Measurements from ENCODE around the gene SNRNP25.
"Not testable (repeated sequence)": the region's sequence is repeated elsewhere in the genome, so short reads cannot be mapped to it uniquely, and the experiment has no call there.

Gene SNRNP25

DNA sequence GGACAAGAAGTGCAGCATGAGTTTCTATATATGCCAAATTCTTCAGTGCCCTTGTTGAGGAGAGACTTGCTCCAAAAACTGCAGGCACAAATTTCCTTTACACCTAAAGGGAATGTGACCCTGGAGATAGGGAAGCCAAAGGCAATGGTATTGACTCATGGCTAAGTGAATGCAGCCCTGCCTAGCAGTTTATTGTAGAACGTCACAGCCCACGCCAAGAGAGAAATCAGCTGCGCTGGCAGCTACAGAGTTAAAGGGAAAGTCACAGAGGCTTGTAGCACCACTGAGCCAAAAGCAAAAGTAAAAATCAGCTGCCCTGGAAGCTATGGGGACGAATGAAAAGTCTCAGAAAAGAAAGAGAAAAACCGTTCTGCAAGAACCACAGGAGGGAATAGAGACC, 10.3 kb upstream of the SNRNP25 start:
- H3K9me3 ChIP-seq (ENCODE audit: control insufficient read depth, insufficient read depth, low read length) = 0 out of 2 replicates have a peak, but pooled peaks cover 3% of the 10 kb centered on the region
- no peak overlapping the region for H3K27ac ChIP-seq (ENCODE audit: low read depth, low read length)
- H3K4me1 ChIP-seq (ENCODE audit: control insufficient read depth, insufficient read depth, low read length) = no peaks in the 10 kb centered on the region
- H3K36me3 ChIP-seq (ENCODE audit: control insufficient read depth, insufficient read depth, low read length) = peaks cover 76% of the 10 kb centered on the region
- no peak overlapping the region for H3K9ac ChIP-seq (ENCODE audit: low read depth, low read length)
- no peak overlapping the region for H3K4me3 ChIP-seq (ENCODE audit: low read depth, low read length)
- H3K27me3 ChIP-seq (ENCODE audit: control insufficient read depth, insufficient read depth, low read length) = no peaks in the 10 kb centered on the region

DNA sequence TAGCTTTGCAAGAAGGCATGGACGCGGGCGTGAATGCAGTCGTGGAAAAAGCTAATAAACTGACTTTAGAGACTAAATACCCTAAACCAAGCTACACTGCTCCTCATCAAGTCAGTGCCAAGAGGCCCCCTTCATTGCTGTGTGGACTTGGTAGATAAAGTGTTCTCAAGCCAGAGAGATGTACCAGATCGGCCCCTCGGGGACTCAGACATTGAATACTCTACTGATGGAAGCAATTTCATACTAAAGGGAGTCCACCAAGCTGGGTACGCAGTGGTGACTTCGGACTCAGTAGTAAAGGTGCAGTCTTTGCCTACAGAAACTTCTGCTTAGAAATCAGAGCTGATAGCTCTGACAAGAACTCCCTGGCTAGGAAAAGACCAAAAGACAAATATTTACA, 9.0 kb upstream of the SNRNP25 start:
- Histone ChIP-seq H3K27me3 (ENCODE audit: control insufficient read depth, insufficient read depth, low read length) (no peaks in the 10 kb centered on the region), H3K27ac (ENCODE audit: low read depth, low read length) (no peak overlapping the region), H3K4me1 (ENCODE audit: control insufficient read depth, insufficient read depth, low read length) (no peaks in the 10 kb centered on the region), H3K9me3 (ENCODE audit: control insufficient read depth, insufficient read depth, low read length) (0 out of 2 replicates have a peak, but pooled peaks cover 3% of the 10 kb centered on the region), H3K9ac (ENCODE audit: low read depth, low read length) (no peak overlapping the region), H3K36me3 (ENCODE audit: control insufficient read depth, insufficient read depth, low read length) (peaks cover 83% of the 10 kb centered on the region), H3K4me3 (ENCODE audit: low read depth, low read length) (no peak overlapping the region)

DNA sequence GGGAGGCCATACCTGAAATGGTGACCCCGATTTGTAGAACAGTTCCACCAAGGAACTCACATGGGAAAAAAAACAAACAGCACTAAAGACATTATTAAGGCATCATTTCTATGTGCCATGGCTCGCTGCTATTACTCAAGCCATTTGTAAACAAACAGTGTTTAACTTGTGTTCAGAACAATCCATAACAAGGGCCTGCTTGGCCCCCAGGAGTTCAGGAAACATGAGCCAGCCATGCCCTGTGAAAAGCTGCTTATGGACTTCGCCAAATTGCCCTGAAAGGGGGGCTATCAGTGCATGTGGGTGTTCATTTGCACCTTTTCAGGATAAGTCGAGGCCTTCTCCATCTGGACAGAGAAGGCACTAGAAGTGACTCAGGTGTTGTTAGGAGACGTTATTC, 8.2 kb upstream of the SNRNP25 start:
- no peak overlapping the region for H3K27ac ChIP-seq (ENCODE audit: low read depth, low read length)
- no peak overlapping the region for H3K9ac ChIP-seq (ENCODE audit: low read depth, low read length)
- peaks cover 83% of the 10 kb centered on the region for H3K36me3 ChIP-seq (ENCODE audit: control insufficient read depth, insufficient read depth, low read length)

DNA sequence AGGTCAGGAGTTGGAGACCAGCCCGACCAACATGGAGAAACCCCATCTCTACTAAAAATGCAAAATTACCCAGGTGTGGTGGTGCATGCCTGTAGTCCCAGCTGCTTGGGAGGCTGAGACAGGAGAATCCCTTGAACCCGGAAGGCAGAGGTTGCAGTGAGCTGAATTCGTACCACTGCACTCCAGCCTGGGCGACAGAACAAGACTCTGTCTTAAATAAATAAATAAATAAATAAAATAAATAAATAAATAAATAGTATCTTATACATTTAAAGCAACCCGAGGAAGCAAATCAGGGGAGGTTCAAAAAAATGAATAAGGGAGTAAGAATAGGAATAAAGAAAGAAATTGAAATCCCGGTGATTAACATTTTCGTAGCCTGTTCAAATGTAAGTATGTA, 7.1 kb upstream of the SNRNP25 start:
- H3K9ac ChIP-seq (ENCODE audit: low read depth, low read length); H3K4me3 ChIP-seq (ENCODE audit: low read depth, low read length): not testable (repeated sequence)
- peaks cover 85% of the 10 kb centered on the region for H3K36me3 ChIP-seq (ENCODE audit: control insufficient read depth, insufficient read depth, low read length)

More for the DNA sequence above, 8.2 kb upstream of the SNRNP25 start:
- H3K27me3 ChIP-seq (ENCODE audit: control insufficient read depth, insufficient read depth, low read length) = no peaks in the 10 kb centered on the region
- 0 out of 2 replicates have a peak, but pooled peaks cover 3% of the 10 kb centered on the region for H3K9me3 ChIP-seq (ENCODE audit: control insufficient read depth, insufficient read depth, low read length)
- H3K4me1 ChIP-seq (ENCODE audit: control insufficient read depth, insufficient read depth, low read length) = no peaks in the 10 kb centered on the region
- no peak overlapping the region for H3K4me3 ChIP-seq (ENCODE audit: low read depth, low read length)

DNA sequence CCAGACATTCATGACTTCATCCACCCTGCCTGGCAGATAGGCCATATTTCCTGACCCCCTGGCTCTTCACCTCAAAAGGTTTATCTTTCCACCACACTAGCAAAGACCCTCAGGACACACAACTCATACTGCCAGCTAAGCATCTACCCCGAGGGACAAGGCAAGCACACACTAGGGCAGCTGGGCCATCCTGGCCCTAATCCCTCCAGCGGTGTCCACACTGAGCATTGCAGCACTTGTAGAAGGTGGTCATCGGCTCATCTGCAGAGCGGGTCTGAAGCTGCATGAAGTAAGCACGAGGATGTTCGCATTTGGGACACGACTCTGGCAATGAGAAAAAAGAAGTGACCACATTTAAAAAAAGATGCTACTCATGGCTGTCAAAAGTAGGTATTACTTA, 6.4 kb upstream of the SNRNP25 start:
- H3K9me3 ChIP-seq (ENCODE audit: control insufficient read depth, insufficient read depth, low read length) = 0 out of 2 replicates have a peak, but pooled peaks cover 3% of the 10 kb centered on the region
- no peaks in the 10 kb centered on the region for H3K27me3 ChIP-seq (ENCODE audit: control insufficient read depth, insufficient read depth, low read length)
- no peak overlapping the region for H3K27ac ChIP-seq (ENCODE audit: low read depth, low read length)
- H3K4me1 ChIP-seq (ENCODE audit: control insufficient read depth, insufficient read depth, low read length) = no peaks in the 10 kb centered on the region
- no peak overlapping the region for H3K9ac ChIP-seq (ENCODE audit: low read depth, low read length)
- peaks cover 78% of the 10 kb centered on the region for H3K36me3 ChIP-seq (ENCODE audit: control insufficient read depth, insufficient read depth, low read length)
- H3K4me3 ChIP-seq (ENCODE audit: low read depth, low read length) = no peak overlapping the region

More for the DNA sequence above, 7.1 kb upstream of the SNRNP25 start:
- not testable (repeated sequence) for H3K27me3 ChIP-seq (ENCODE audit: control insufficient read depth, insufficient read depth, low read length); H3K9me3 ChIP-seq (ENCODE audit: control insufficient read depth, insufficient read depth, low read length); H3K4me1 ChIP-seq (ENCODE audit: control insufficient read depth, insufficient read depth, low read length); H3K27ac ChIP-seq (ENCODE audit: low read depth, low read length)

DNA sequence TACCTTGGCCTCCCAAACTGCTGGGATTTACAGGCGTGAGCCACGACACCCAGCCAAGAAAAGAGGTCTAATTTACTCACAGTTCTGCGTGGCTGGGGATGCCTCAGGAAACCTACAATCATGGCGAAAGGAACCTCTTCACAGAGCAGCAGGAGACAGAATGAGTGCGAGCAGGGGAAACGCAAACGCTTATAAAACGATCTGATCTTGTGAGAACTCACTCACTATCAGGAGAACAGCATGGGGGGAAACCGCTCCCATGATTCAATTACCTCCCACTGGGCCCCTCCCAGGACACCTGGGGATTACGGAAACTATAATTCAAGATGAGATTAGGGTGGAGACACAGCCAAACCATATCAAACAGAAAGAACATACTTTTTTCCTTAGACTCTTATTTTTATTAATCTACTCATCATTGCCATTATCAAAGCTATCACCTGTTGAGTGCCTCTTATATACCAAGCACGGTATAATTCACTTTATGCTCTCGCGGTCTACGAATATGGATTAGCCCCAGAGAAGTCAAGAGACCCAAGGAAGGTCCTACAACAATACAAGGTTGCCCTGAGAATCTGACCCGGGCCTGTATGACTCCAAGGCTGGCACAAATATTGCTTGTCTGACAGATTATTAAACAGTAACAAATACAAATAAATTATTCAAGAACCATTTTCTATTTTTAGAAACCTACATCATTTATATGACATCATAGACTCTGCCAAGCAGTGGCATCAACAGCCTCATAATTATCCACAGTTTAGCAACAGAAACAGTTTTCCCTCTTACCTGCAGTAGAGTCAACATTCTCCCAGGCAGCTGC, 2.6 kb upstream of the SNRNP25 start:
- H3K4me1 ChIP-seq (ENCODE audit: control insufficient read depth, insufficient read depth, low read length) = no peaks in the 10 kb centered on the region
- H3K4me3 ChIP-seq (ENCODE audit: low read depth, low read length) = no peak overlapping the region
- no peak overlapping the region for H3K27ac ChIP-seq (ENCODE audit: low read depth, low read length)

DNA sequence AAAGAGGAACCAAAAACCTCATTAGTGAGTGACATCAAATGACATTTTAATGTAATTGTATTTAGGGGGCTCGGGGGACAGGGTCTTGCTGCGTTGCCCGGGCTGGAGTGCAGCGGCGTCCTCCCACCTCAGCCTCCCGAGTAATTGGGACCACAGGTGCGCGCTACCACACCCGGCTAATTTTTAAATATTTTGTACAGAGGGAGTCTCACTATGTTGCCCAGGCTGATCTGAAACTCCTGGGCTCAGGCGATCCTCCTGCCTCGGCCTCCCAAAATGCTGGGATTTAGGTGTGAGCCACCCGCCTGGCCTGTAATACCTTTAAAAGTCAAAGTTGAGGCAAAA, 581 bp downstream of the SNRNP25 start:
- H3K9ac ChIP-seq (ENCODE audit: low read depth, low read length) = no peak overlapping the region
- peak overlapping the region; percentile 41 for H3K27ac ChIP-seq (ENCODE audit: low read depth, low read length)
- H3K9me3 ChIP-seq (ENCODE audit: control insufficient read depth, insufficient read depth, low read length) = no peaks in the 10 kb centered on the region
- peak overlapping the region; percentile 75 for H3K4me3 ChIP-seq (ENCODE audit: low read depth, low read length)
- peaks cover 63% of the 10 kb centered on the region for H3K36me3 ChIP-seq (ENCODE audit: control insufficient read depth, insufficient read depth, low read length)
- no peaks in the 10 kb centered on the region for H3K4me1 ChIP-seq (ENCODE audit: control insufficient read depth, insufficient read depth, low read length)
- H3K27me3 ChIP-seq (ENCODE audit: control insufficient read depth, insufficient read depth, low read length) = no peaks in the 10 kb centered on the region

More for the DNA sequence above, 2.6 kb upstream of the SNRNP25 start:
- H3K36me3 ChIP-seq (ENCODE audit: control insufficient read depth, insufficient read depth, low read length) = peaks cover 53% of the 10 kb centered on the region
- H3K9me3 ChIP-seq (ENCODE audit: control insufficient read depth, insufficient read depth, low read length) = no peaks in the 10 kb centered on the region
- H3K27me3 ChIP-seq (ENCODE audit: control insufficient read depth, insufficient read depth, low read length) = no peaks in the 10 kb centered on the region
- H3K9ac ChIP-seq (ENCODE audit: low read depth, low read length) = no peak overlapping the region

DNA sequence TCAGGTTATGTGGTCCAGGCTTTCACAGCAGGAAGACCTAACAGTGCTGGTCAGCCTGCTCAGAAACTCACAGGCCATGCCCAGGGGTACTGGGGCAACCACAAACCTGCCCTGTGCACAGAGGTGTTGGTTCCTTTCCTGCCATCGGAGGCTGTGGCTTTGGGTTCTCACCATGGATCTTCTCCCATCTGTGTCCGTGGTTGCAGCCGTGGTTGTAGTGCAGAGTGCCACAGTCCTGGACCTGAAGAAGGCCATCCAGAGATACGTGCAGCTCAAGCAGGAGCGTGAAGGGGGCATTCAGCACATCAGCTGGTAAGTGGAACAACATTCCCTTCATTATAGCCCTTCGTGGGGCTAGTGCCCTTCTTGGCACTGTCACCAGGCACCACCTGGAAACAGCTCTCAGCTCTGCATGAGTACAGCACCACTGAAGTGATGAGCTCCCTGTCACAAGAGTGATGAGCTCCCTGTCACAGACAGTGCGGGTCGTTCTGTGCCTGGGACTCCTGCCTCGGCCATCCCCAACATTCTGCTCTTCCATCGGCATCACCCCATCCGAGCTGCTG, 2.0 kb downstream of the SNRNP25 start:
- Histone ChIP-seq H3K4me3 (ENCODE audit: low read depth, low read length) (no peak overlapping the region), H3K9ac (ENCODE audit: low read depth, low read length) (no peak overlapping the region), H3K27ac (ENCODE audit: low read depth, low read length) (no peak overlapping the region), H3K36me3 (ENCODE audit: control insufficient read depth, insufficient read depth, low read length) (peaks cover 65% of the 10 kb centered on the region), H3K9me3 (ENCODE audit: control insufficient read depth, insufficient read depth, low read length) (no peaks in the 10 kb centered on the region), H3K27me3 (ENCODE audit: control insufficient read depth, insufficient read depth, low read length) (no peaks in the 10 kb centered on the region), H3K4me1 (ENCODE audit: control insufficient read depth, insufficient read depth, low read length) (no peaks in the 10 kb centered on the region)

DNA sequence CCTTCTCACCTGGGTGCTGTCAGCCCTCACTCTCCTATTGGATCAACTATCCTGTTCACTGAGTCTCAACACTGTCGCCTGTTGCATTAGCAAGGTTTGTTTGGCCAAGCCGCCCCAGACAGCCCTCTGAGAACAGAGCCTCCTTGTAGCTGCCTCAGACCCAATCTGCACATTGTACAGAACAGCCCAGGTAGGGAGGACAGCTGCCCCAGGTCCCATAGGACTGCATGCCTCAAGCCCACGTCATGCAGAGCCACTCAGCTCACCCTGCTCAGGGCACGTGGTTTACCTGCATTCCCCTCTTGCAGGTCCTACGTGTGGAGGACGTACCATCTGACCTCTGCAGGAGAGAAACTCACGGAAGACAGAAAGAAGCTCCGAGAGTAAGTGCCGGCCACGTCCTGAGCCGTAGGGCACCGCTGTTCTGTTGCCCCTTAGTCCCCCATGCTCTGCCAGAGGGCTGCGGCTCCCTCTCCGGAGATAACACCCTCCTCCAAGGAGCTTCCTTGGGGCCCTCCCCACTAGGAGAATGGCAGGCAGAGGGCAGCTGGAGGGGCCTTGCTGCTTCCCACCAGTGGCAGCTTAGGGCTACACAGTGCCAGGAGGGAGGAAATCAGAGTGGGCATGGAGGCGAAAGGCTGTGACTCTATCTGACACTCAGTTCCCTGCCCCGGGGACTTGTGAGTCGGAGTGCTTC, 2.8 kb downstream of the SNRNP25 start:
- Histone ChIP-seq H3K9me3 (ENCODE audit: control insufficient read depth, insufficient read depth, low read length) (no peaks in the 10 kb centered on the region), H3K4me1 (ENCODE audit: control insufficient read depth, insufficient read depth, low read length) (no peaks in the 10 kb centered on the region), H3K36me3 (ENCODE audit: control insufficient read depth, insufficient read depth, low read length) (peaks cover 61% of the 10 kb centered on the region), H3K27me3 (ENCODE audit: control insufficient read depth, insufficient read depth, low read length) (no peaks in the 10 kb centered on the region), H3K27ac (ENCODE audit: low read depth, low read length) (no peak overlapping the region), H3K4me3 (ENCODE audit: low read depth, low read length) (no peak overlapping the region), H3K9ac (ENCODE audit: low read depth, low read length) (no peak overlapping the region; the same call in 1 of the 2 replicates)

DNA sequence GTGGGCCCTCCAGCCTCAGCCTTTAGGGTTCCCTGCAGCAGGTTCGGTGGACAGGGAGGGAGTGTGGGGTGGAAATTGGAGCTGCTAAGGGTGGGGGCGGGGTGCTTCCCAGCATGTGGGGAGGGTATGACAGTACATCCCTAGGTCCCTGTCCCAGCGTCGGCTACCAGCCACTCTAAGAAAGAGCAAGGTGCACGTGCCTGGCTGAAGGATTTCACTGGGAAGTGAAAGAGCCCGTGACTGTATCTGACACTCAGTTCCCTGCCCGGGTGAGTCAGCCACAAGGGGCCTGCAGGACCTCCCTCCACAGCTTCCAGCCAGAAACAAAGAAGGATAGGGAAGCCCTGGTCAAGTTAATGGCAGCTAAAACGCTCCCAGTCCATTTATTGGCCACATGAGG, 4.1 kb downstream of the SNRNP25 start:
- no peaks in the 10 kb centered on the region for H3K4me1 ChIP-seq (ENCODE audit: control insufficient read depth, insufficient read depth, low read length)
- H3K9me3 ChIP-seq (ENCODE audit: control insufficient read depth, insufficient read depth, low read length) = no peaks in the 10 kb centered on the region
- H3K4me3 ChIP-seq (ENCODE audit: low read depth, low read length) = no peak overlapping the region
- no peak overlapping the region for H3K27ac ChIP-seq (ENCODE audit: low read depth, low read length)
- H3K27me3 ChIP-seq (ENCODE audit: control insufficient read depth, insufficient read depth, low read length) = no peaks in the 10 kb centered on the region
- H3K36me3 ChIP-seq (ENCODE audit: control insufficient read depth, insufficient read depth, low read length) = peaks cover 65% of the 10 kb centered on the region
- no peak overlapping the region for H3K9ac ChIP-seq (ENCODE audit: low read depth, low read length)
